Body of pancreas (tissue), 4 donors: Measurements from ENCODE around the gene NHLRC2. TPM values are rescaled to one million over a fixed set of nuclear protein-coding genes. Genes with fewer than 3 reads are reported as not detected.

Experiments
- ATAC-seq: fragments of 150-250 bp; one replicate; pipeline ENCODE4 v1.9.1; 2016
- DNase-seq, 4 donors: peaks; one replicate each; pipeline ENCODE4 v3.0.0-alpha.2; 2019
- H3K27ac ChIP-seq, 4 donors: fragments of 200-600 bp; sonication (generic); 1 replicate in 3 of 4; 2 replicates in 1 of 4; pipeline versions ENCODE4 v1.5.1 to v1.6.1; 2016 to 2019; ENCODE audit warnings: mild to moderate bottlenecking in 1 of 4, mixed read lengths in 1 of 4, moderate library complexity in 1 of 4
- H3K27me3 ChIP-seq, 2 donors: fragments of 200-600 bp; sonication (generic); one replicate each; pipeline ENCODE4 v1.6.0; 2016; ENCODE audit warnings: mild to moderate bottlenecking in 1 of 2
- H3K36me3 ChIP-seq, 2 donors: fragments of 200-600 bp; sonication (generic); replicated peaks in 1 of 2; 2 replicates each; pipeline ENCODE4 v1.5.1; 2016; ENCODE audit warnings: low read depth in 2 of 2; ENCODE audit not compliant: insufficient read depth in 1 of 2
- H3K4me1 ChIP-seq: fragments of 200-600 bp; sonication (generic); one replicate; pipeline ENCODE4 v1.6.0; 2016
- H3K4me3 ChIP-seq, 2 donors: fragments of 200-600 bp; sonication (generic); 1 replicate in 1 of 2; 2 replicates in 1 of 2; pipeline ENCODE4 v1.5.1; 2016 to 2019
- H3K9me3 ChIP-seq, 3 donors: fragments of 200-600 bp; sonication (generic); 1 replicate in 2 of 3; 2 replicates in 1 of 3; pipeline ENCODE4 v1.5.1; 2016
- POLR2A ChIP-seq, 3 donors: fragments of 450-650 bp; IDR thresholded peaks; one replicate each; pipeline ENCODE4 v1.6.1; 2016; ENCODE audit warnings: antibody characterized with exemption in 3 of 3, mild to moderate bottlenecking in 2 of 3
- whole genome bisulfite sequencing, 2 donors: methylation state at CpG; one replicate each; pipeline ENCODE4 v1.1.5; 2017; 5-methylcytosine and 5-hydroxymethylcytosine counted together
- intact Hi-C: fragments of 100-400 bp; cut with DNase I; formaldehyde crosslinking; loops from one replicate; pipeline ENCODE4 v1.15.1; 2023
- total RNA-seq, 2 donors: library from RNA; depleted of rRNA; stranded (reverse); fragments of >200 nt; gene quantifications; one replicate each; pipeline ENCODE4 v1.1.0, GENCODE V29; 2016
- TF ChIP-seq, protein P1 (sequence below), 7 experiments: fragments of 450-650 bp in 4 of 7; fragments of 200-600 bp in 3 of 7; sonication (generic) in 3 of 7; IDR thresholded peaks; one replicate each; pipeline ENCODE4 v1.5.1; 2016 to 2019; ENCODE audit warnings: antibody characterized with exemption in 7 of 7

The NHLRC2 gene
- total RNA-seq, 2 donors from 2014 or later: 17.9 to 50.4 TPM

DNA sequence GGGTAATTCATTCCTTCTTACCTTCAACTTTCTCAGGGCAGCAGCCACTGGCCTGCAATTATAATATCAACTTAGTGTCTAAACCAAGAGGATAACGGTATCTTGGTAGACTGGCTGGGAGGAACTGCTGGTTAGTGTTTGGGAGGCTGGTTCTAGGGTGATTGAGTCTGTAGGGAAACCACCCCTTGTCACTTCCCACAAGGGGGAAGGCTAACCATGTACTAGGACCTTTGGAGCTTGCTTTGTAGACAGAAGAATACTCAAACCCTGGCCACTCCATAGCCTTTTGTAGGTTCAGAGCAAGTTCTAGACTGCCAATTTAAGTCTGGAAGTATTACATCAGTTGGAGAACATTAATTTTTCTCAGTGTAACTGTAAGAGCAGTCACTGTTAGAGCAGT lies 51.3 kb downstream of the NHLRC2 start:
- ATAC-seq (no peak), DNase-seq (no peak)
- TF ChIP-seq, protein P1, sequence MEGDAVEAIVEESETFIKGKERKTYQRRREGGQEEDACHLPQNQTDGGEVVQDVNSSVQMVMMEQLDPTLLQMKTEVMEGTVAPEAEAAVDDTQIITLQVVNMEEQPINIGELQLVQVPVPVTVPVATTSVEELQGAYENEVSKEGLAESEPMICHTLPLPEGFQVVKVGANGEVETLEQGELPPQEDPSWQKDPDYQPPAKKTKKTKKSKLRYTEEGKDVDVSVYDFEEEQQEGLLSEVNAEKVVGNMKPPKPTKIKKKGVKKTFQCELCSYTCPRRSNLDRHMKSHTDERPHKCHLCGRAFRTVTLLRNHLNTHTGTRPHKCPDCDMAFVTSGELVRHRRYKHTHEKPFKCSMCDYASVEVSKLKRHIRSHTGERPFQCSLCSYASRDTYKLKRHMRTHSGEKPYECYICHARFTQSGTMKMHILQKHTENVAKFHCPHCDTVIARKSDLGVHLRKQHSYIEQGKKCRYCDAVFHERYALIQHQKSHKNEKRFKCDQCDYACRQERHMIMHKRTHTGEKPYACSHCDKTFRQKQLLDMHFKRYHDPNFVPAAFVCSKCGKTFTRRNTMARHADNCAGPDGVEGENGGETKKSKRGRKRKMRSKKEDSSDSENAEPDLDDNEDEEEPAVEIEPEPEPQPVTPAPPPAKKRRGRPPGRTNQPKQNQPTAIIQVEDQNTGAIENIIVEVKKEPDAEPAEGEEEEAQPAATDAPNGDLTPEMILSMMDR (IDR thresholded peaks at IDR 0.05): no peak
- TF ChIP-seq POLR2A (IDR thresholded peaks at IDR 0.05): no peak
- peaks cover 4% of the 10 kb centered on the region for H3K4me1 ChIP-seq
- peaks cover 5 to 21% of the 10 kb centered on the region in 2 donors for H3K36me3 ChIP-seq
- no peak overlapping the region for H3K4me3 ChIP-seq
- no peak overlapping the region for H3K27ac ChIP-seq
- H3K27me3 ChIP-seq: no peaks in the 10 kb centered on the region
- intact Hi-C loops: no loop called here
- no peaks in the 10 kb centered on the region for H3K9me3 ChIP-seq
- 91 to 100% methylated on average over 1 of the region's 1 CpG for WGBS, 2 donors

DNA sequence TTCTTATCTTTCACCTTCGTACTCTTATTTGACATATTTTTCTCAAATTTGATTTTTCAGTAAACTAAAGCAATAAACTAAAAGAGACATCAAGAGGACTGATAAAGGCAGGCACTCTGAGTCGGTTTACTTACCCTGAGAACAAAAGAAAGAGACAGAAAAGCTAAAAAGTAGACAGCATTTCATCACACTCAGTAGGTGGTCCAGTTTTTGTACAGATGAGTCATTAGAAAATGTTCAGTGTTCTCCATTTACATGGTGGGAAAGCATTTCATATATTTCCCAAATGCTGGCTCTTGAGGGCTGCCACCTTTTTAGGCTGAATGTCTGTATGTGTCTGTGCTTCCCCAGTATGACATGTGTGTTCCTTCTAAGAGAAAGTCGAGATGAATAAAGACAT lies 52.7 kb downstream of the NHLRC2 start:
- intact Hi-C loops: no loop called here

DNA sequence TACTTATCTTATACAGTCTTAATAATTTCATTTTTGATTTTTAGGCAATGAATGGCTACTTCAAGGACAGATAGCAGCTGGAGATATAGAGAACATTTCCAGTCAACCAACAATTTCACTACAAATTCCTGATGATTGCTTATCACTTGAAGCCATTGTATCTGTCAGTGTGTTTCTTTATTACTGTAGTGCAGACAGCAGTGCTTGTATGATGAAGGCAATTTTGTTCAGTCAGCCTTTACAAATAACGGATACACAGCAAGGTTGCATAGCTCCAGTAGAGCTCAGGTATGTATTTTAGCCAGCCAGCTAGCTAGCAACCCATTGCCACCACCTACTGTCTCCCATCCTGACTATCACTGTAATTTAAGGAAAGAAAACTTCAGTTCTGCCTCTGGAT lies 53.8 kb downstream of the NHLRC2 start:
- WGBS, 2 donors: 83 to 86% methylated on average over 1 of the region's 1 CpG
- no peak for ATAC-seq

More for the DNA sequence above, 52.7 kb downstream of the NHLRC2 start:
- H3K4me1 ChIP-seq: peaks cover 8% of the 10 kb centered on the region
- WGBS, 2 donors: 59 to 65% methylated on average over 3 of the region's 3 CpGs
- no peak overlapping the region for H3K4me3 ChIP-seq
- TF ChIP-seq, protein P1 (IDR thresholded peaks at IDR 0.05): no peak
- no peak for TF ChIP-seq POLR2A (IDR thresholded peaks at IDR 0.05)
- H3K27me3 ChIP-seq: no peaks in the 10 kb centered on the region
- no peak overlapping the region for H3K27ac ChIP-seq
- ATAC-seq (no peak), DNase-seq (no peak)
- H3K36me3 ChIP-seq: peaks cover 5 to 17% of the 10 kb centered on the region in 2 donors
- no peaks in the 10 kb centered on the region for H3K9me3 ChIP-seq

DNA sequence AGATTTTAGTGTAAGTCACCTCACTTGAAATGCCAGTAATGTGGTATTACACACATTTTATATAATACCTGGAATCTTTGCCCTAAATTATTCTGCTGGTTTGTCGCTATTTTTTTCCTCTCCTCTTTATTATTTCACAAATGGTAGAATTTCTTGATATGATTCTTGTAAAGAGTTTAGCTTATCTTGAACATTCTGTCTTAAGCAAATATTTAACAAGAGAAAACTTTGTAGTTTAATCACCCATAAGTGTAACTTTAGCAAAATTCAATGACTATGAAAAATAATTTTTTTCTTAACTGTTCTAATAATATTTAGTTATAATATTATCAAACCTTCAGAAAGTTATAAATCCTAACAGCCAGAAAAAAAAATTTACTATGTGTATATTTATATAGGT lies 56.7 kb downstream of the NHLRC2 start:
- Histone ChIP-seq H3K27ac (no peak overlapping the region), H3K9me3 (no peaks in the 10 kb centered on the region), H3K4me1 (peaks cover 8% of the 10 kb centered on the region), H3K4me3 (no peak overlapping the region), H3K36me3 (peaks cover 5 to 8% of the 10 kb centered on the region in 2 donors), H3K27me3 (no peaks in the 10 kb centered on the region)
- ATAC-seq: no peak
- no peak for DNase-seq
- TF ChIP-seq, protein P1 (IDR thresholded peaks at IDR 0.05): no peak
- no peak for TF ChIP-seq POLR2A (IDR thresholded peaks at IDR 0.05)
- intact Hi-C loops: no loop called here
- 31 to 32% methylated on average over 1 of the region's 1 CpG for WGBS, 2 donors

More for the DNA sequence above, 53.8 kb downstream of the NHLRC2 start:
- Histone ChIP-seq H3K9me3 (no peaks in the 10 kb centered on the region), H3K36me3 (peaks cover 5 to 13% of the 10 kb centered on the region in 2 donors), H3K4me1 (peaks cover 8% of the 10 kb centered on the region), H3K27me3 (no peaks in the 10 kb centered on the region), H3K4me3 (no peak overlapping the region), H3K27ac (no peak overlapping the region)
- DNase-seq: no peak
- no peak for TF ChIP-seq POLR2A (IDR thresholded peaks at IDR 0.05)
- TF ChIP-seq, protein P1 (IDR thresholded peaks at IDR 0.05): no peak
- intact Hi-C loops: no loop called here

DNA sequence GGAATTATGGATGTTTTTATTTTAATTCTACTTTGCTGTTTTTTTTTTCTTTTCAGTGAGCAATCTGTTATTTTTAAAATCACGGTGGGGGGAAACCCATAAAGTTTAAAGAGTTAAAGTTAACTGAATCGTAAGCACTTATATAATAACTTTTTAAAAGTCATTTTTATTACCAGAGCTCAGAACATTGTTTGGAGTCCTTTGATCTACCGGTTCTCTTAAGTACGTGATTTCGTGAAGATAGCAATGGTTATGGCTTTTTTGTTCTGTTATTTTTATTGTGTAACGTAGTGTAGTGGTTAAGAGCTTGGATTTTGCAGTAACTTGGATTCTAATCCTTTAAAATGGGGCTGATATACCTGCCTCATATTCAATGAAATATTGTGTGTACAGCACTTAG lies 57.4 kb downstream of the NHLRC2 start:
- H3K9me3 ChIP-seq: no peaks in the 10 kb centered on the region
- TF ChIP-seq POLR2A (IDR thresholded peaks at IDR 0.05): no peak
- TF ChIP-seq, protein P1 (IDR thresholded peaks at IDR 0.05): no peak
- H3K27me3 ChIP-seq: no peaks in the 10 kb centered on the region
- 86 to 93% methylated on average over 6 of the region's 6 CpGs for WGBS, 2 donors
- no peak for DNase-seq
- no peak overlapping the region for H3K4me3 ChIP-seq
- peaks cover 4 to 8% of the 10 kb centered on the region in 2 donors for H3K36me3 ChIP-seq
- intact Hi-C loops: no loop called here
- no peak for ATAC-seq
- peaks cover 8% of the 10 kb centered on the region for H3K4me1 ChIP-seq
- no peak overlapping the region for H3K27ac ChIP-seq
